Globus pallidus (tissue), 1 donor: Measurements from ENCODE around the gene SEMA7A.

Experiments
- DNase-seq: peaks from one replicate; pipeline ENCODE4 v3.0.0-alpha.2; 2015; ENCODE audit warnings: low spot score

Gene SEMA7A

GRCh38 chr15:74451861-74452835 is 18.4 kb upstream of the SEMA7A start:
- no peak for DNase-seq

- DNase-seq: no peak
These were observed 17.6 kb upstream of the SEMA7A start for GRCh38 chr15:74451322-74451721.

- no peak for DNase-seq
These were observed 16.0 kb upstream of the SEMA7A start for GRCh38 chr15:74449643-74450205.

GRCh38 chr15:74449095-74449494 is 15.3 kb upstream of the SEMA7A start:
- no peak for DNase-seq

- DNase-seq: no peak
These were observed 12.3 kb upstream of the SEMA7A start for GRCh38 chr15:74445816-74446763.

- DNase-seq: no peak
These were observed 10.6 kb upstream of the SEMA7A start for GRCh38 chr15:74444106-74445062.

DNA sequence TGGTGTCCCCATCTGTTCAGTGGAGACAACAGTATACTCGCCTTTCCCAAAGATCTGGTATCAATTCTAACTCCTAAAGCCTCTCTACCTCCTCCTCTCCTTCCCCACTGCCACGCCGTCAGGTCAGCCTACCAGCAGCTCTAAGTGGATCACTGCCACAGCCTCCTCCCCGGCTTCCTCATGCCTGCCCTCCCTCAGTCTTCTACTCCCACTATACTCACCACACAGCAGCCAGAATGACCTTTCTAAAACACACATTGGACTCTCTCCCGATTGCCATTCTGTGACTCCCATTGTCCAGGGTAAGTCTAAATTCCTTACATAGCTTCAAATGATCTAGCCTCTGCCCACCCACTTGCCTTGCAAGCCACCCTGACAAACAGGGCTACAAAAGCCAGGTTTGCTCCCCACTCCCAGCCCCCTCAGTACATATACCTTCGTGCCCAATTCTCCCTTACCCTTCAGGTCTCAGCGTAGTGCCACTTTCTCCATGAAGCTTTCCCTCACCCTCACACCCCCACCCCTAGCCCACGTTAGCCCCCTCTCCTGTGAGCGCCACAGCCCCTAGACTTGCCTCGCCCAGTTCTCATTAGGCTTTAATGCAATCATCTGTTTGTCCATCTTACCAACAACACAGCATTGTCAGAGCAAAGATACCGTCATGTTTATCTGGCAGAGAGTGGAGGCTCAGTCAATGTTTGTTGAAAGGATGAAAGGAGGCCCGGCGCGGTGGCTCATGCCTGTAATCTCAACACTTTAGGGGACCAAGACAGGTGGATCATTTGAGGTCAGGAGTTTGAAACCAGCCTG is 9.5 kb upstream of the SEMA7A start:
- DNase-seq: no peak

DNA sequence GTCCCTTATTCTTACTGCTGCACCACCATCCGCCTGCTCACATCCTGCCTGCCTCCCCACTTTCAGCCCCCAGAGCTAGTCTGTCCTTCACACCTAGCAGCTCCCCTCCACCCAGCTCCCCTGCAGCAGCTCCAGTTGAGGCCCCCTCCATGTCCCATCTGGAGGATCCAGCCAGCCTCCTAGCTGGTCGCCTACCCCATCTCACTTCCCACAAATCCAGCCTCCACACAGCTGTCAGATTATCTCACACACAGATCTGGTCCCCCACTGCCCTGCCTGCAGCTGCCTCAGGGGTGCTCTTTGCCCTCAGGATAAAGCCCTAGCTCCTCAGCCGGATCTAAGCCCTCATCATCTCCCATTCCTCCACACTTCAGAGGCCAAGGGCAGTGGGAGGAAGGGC is 8.8 kb upstream of the SEMA7A start:
- no peak for DNase-seq

GRCh38 chr15:74442063-74442462 is 8.3 kb upstream of the SEMA7A start:
- no peak for DNase-seq

- DNase-seq: no peak
These were observed 7.6 kb upstream of the SEMA7A start for GRCh38 chr15:74441248-74441941.

- DNase-seq: peak; percentile 83
These were observed 5.1 kb upstream of the SEMA7A start for GRCh38 chr15:74438721-74439316.

DNA sequence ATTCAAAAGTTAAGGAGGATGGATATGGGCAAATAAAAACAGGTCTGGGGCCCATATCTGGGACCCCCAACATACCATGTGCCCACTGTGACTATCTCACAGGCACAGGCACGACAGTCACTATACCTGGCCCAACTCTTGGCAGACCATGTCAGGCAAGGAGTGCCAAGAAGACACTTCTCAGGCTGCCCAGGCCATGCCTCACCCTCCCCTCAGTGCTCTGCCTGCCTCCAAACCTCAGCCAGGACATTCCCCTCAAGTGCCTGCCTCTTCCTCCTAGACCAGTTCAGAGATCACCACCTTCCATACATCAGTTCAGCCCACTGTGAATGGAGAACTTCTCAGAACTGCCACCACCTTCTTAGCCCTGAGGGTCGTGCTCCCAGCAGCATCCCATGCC is 4.4 kb upstream of the SEMA7A start:
- no peak for DNase-seq

- no peak for DNase-seq
These were observed 742 bp upstream of the SEMA7A start for GRCh38 chr15:74434263-74435136.

GRCh38 chr15:74432968-74433591 is 678 bp downstream of the SEMA7A start:
- DNase-seq: no peak

DNA sequence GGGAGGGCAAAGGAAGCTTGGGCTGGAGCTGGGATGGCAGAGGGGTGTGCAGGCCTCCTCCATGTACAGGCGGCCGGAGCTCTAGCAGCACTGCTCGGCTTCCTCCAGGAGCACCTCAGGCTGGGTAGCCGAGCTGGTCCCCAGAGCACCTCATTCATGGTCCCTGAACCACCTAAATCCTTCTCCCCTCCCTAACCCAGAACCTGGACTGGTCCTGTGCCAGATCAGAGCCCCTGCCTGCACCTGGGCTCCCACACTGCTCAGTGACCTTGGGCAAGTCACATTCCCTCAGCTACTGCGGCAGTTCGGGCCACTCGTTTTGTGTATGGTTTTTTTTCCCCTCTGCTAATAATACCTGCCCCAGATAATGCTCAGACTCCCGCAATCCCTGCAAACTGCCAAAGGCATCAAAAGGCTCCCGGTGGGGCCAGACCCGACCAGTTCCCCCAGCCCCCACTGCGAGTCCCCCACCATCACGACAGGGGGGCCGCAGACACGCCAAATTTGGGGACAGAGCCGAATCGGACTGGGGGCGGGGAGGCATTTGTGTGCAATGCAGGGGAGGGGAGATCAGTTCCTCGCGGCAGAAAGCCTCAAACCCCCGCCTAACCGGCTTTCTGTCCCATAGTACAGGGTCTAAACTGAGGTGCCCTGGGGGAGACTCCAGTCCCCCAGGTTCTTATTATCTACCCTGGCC is 1.3 kb downstream of the SEMA7A start:
- no peak for DNase-seq

- DNase-seq: no peak
These were observed 2.1 kb downstream of the SEMA7A start for GRCh38 chr15:74431645-74432044.

DNA sequence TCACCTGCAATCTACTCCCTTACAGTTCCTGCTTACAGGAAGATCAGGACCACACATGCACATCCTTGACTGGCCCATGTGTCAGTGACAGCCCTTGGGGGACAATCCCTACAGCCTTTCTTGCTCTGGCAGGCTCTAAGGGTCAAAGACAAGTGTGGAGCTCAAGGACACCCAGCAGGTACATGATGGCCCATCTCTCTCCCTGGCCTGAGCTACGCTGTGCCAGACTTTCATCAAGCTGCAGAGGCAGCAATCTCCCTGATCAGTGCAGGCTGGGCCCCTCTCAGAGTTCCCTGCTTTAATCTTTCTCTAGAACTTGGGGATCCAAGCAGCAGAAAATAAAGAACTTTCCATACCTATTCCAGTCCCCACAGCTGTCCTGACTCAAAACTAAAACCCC is 2.6 kb downstream of the SEMA7A start:
- no peak for DNase-seq
